Measurements from ENCODE around the gene C5AR1. TPM values are rescaled to one million over a fixed set of nuclear protein-coding genes. Genes with fewer than 3 reads are reported as not detected.
"Not testable (repeated sequence)": the region's sequence is repeated elsewhere in the genome, so short reads cannot be mapped to it uniquely, and the experiment has no call there.

Gene C5AR1
- total RNA-seq, 2 experiments from 2014 or later: 4.0 to 4.6 TPM

DNA sequence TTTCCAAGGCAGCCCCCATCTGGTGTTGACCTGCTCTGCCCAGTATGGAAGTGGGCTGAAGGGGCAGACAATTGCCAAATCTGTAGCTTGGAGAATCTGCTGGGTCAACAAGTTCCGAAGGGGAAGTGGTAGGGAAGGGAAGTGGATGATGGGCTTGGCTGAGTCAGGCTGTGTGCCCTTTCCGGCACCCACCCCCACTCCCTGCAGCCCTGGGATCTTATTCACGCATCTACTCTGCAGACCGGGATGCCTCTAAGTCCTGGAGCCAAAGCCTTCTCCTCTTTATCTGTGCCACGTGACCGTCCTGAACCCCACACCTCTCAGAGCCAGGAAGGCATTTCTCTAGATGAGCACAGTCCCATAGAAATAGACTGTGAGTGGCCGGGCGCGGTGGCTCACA lies 14.8 kb downstream of the C5AR1 start:
- Mint-ChIP-seq H3K9me3 (no peaks in the 10 kb centered on the region), H3K27ac (no peak overlapping the region), H3K36me3 (no peaks in the 10 kb centered on the region), H3K27me3 (peaks cover 11% of the 10 kb centered on the region), H3K4me1 (peaks cover 3% of the 10 kb centered on the region), H3K4me3 (no peak overlapping the region)
- no peak for DNase-seq
- ATAC-seq (ENCODE audit: low read depth): no peak
- POLR2A ChIA-PET: no interaction called here

- peaks cover 4% of the 10 kb centered on the region for H3K4me1 Mint-ChIP-seq
- H3K27ac Mint-ChIP-seq: peak overlapping the region; percentile 16
- H3K4me3 Mint-ChIP-seq: no peak overlapping the region
- H3K27me3 Mint-ChIP-seq: no peaks in the 10 kb centered on the region
- no peak for DNase-seq
- H3K9me3 Mint-ChIP-seq: no peaks in the 10 kb centered on the region
- H3K36me3 Mint-ChIP-seq: no peaks in the 10 kb centered on the region
- ATAC-seq (ENCODE audit: low read depth): peak; percentile 56
- POLR2A ChIA-PET: no interaction called here
Measured at GRCh38 chr19:47330466-47330869, 20.8 kb downstream of the C5AR1 start.

DNA sequence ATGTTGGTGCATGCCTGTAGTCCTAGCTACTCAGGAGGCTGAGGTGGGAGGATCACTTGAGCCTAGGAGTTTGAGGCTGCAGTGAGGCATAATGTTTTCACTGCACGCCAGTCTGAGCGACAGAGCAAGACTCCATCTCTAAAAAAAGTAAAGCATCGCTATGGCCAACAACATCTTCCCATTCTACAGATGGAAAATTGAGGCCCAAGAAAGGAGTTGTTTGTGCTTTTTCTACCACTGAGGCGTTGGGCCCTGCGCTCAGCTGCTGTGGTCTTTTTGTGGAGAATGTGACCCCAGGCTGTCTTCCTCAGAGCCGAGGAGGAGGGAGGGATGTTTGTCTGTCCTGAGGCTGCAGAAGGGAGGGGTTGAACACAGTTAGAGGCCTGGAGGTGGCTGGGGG lies 21.8 kb downstream of the C5AR1 start:
- Mint-ChIP-seq H3K27me3 (no peaks in the 10 kb centered on the region), H3K4me1 (peaks cover 6% of the 10 kb centered on the region), H3K36me3 (no peaks in the 10 kb centered on the region), H3K27ac (no peak overlapping the region), H3K4me3 (no peak overlapping the region), H3K9me3 (no peaks in the 10 kb centered on the region)
- DNase-seq (no peak), ATAC-seq (ENCODE audit: low read depth) (no peak)
- POLR2A ChIA-PET: no interaction called here

- no peak within 1 kb of the TSS for H3K27ac Mint-ChIP-seq
- no peaks in the 10 kb centered on the region for H3K27me3 Mint-ChIP-seq
- DNase-seq (no peak), ATAC-seq (ENCODE audit: low read depth) (no peak)
- H3K4me1 Mint-ChIP-seq: peaks cover 10% of the 10 kb centered on the region
- no peak within 1 kb of the TSS for H3K4me3 Mint-ChIP-seq
- H3K9me3 Mint-ChIP-seq: no peaks in the 10 kb centered on the region
- POLR2A ChIA-PET: no interaction called here
- no peaks in the 10 kb centered on the region for H3K36me3 Mint-ChIP-seq
Measured at GRCh38 chr19:47331931-47332547, 22.4 kb downstream of the C5AR1 start, which contains the start of gene C5AR2. C5AR2 (plus strand) TSS chr19:47332175; CDS start chr19:47340800, 8,625 bp downstream.

DNA sequence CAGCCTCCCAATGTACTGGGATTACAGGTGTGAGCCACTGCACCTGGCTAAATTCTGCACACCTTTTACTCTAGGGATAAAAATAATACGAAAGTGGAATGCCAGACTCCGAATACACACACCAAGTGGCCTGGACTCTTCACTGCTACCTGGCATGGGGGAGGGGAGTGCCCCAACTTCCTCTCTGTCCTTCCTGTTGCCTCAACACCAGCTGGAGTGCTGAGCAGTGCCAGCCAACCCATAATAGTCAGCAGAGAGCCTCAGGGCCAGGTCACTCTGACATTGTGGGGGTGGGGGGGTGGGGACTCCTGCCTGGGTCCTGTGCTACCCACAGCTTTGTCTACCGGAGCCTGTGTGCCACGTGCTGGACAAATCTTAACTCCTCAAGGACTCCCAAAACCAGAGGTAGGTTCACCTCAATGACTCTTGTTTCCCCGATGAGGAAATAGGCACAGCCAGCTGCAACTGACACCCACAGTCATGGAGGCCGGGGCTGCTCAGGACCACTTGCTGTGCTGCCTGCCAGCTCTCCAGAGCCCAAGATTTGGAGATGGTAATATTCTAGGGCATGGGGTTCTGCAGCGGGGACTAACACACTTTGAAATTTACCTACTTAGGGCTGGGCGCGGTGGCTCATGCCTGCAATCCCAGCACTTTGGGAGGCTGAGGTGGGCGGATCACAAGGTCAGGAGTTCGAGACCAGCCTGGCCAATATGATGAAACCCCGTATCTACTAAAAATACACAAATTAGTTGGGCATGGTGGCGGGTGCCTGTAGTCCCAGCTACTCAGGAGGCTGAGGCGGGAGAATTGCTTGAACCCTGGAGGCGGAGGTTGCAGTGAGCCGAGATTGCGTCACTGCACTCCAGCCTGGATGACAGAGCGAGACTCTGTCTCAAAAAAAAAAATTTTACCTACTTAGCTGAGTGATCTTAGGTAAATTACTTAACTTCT lies 27.4 kb downstream of the C5AR1 start:
- peak overlapping the region; percentile 62 for H3K27ac Mint-ChIP-seq
- DNase-seq, H3K4me1 Mint-ChIP-seq, H3K4me3 Mint-ChIP-seq, H3K36me3 Mint-ChIP-seq, H3K27me3 Mint-ChIP-seq, H3K9me3 Mint-ChIP-seq: not testable (repeated sequence)
- peak; percentile 72 for ATAC-seq (ENCODE audit: low read depth)
- POLR2A ChIA-PET: interaction anchor here (1.0 kb wide), 1 partner anchor 12 kb away, joined by 3 read pairs; the partner anchor contains the start of gene DHX34

GRCh38 chr19:47339196-47339880 lies 29.7 kb downstream of the C5AR1 start:
- POLR2A ChIA-PET: no interaction called here
- no peaks in the 10 kb centered on the region for H3K9me3 Mint-ChIP-seq
- H3K27ac Mint-ChIP-seq: no peak overlapping the region
- ATAC-seq (ENCODE audit: low read depth): no peak
- H3K4me1 Mint-ChIP-seq: peaks cover 7% of the 10 kb centered on the region
- DNase-seq: no peak
- peaks cover 2% of the 10 kb centered on the region for H3K27me3 Mint-ChIP-seq
- H3K36me3 Mint-ChIP-seq: no peaks in the 10 kb centered on the region
- no peak overlapping the region for H3K4me3 Mint-ChIP-seq

DNA sequence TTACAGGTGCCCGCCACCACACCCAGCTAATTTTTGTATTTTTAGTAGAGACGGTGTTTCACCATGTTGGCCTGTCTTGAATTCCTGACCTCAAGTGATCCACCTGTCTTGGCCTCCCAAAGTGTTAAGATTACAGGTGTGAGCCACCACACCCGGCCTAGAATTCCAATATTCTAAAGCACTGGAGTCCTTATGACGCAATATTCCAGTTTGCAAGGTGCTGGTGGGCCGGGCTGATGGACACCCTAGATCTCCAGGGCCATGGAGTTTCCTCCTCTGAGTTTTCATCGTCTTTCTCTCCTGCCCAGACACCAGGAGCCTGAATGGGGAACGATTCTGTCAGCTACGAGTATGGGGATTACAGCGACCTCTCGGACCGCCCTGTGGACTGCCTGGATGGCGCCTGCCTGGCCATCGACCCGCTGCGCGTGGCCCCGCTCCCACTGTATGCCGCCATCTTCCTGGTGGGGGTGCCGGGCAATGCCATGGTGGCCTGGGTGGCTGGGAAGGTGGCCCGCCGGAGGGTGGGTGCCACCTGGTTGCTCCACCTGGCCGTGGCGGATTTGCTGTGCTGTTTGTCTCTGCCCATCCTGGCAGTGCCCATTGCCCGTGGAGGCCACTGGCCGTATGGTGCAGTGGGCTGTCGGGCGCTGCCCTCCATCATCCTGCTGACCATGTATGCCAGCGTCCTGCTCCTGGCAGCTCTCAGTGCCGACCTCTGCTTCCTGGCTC lies 31.0 kb downstream of the C5AR1 start:
- Mint-ChIP-seq H3K27me3 (peaks cover 2% of the 10 kb centered on the region), H3K36me3 (no peaks in the 10 kb centered on the region), H3K27ac (no peak overlapping the region), H3K4me3 (no peak overlapping the region), H3K9me3 (no peaks in the 10 kb centered on the region), H3K4me1 (peaks cover 7% of the 10 kb centered on the region)
- POLR2A ChIA-PET: no interaction called here
- no peak for ATAC-seq (ENCODE audit: low read depth)
- no peak for DNase-seq

GRCh38 chr19:47341734-47342133 lies 32.1 kb downstream of the C5AR1 start:
- DNase-seq (no peak), ATAC-seq (ENCODE audit: low read depth) (no peak)
- Mint-ChIP-seq H3K9me3 (no peaks in the 10 kb centered on the region), H3K27ac (no peak overlapping the region), H3K27me3 (peaks cover 6% of the 10 kb centered on the region), H3K4me3 (no peak overlapping the region), H3K36me3 (no peaks in the 10 kb centered on the region), H3K4me1 (peaks cover 2% of the 10 kb centered on the region)
- POLR2A ChIA-PET: no interaction called here

GRCh38 chr19:47343194-47343802 lies 33.6 kb downstream of the C5AR1 start:
- H3K36me3 Mint-ChIP-seq: no peaks in the 10 kb centered on the region
- H3K9me3 Mint-ChIP-seq: no peaks in the 10 kb centered on the region
- H3K27ac Mint-ChIP-seq: no peak overlapping the region
- H3K27me3 Mint-ChIP-seq: peaks cover 6% of the 10 kb centered on the region
- no peak overlapping the region for H3K4me3 Mint-ChIP-seq
- ATAC-seq (ENCODE audit: low read depth): no peak
- DNase-seq: no peak
- no peaks in the 10 kb centered on the region for H3K4me1 Mint-ChIP-seq
- POLR2A ChIA-PET: no interaction called here

DNA sequence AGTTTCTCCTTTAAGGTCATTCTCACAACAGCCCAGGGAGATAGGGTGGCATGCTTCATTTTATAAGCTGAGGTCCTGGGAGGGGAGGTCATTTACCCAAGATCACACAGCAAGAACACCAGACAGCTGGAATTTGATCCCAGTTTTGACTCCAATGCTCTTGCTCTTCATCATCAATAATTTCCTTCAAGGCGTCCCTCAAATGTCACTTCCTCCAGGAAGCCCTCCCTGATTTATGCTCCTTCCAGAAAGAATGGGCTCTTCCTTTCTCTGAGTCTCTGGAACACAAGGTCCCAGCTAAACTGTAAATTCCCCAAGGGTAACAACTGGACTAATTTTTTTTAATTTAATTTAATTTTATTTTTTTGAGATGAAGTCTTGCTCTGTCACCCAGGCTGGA lies 34.8 kb downstream of the C5AR1 start:
- ATAC-seq (ENCODE audit: low read depth) (no peak), DNase-seq (no peak)
- POLR2A ChIA-PET: no interaction called here
- H3K4me1 Mint-ChIP-seq: peaks cover 6% of the 10 kb centered on the region
- H3K4me3 Mint-ChIP-seq: no peak overlapping the region
- peaks cover 4% of the 10 kb centered on the region for H3K36me3 Mint-ChIP-seq
- no peaks in the 10 kb centered on the region for H3K9me3 Mint-ChIP-seq
- no peak overlapping the region for H3K27ac Mint-ChIP-seq
- peaks cover 6% of the 10 kb centered on the region for H3K27me3 Mint-ChIP-seq

- H3K27ac Mint-ChIP-seq; POLR2A ChIA-PET; H3K4me3 Mint-ChIP-seq; H3K36me3 Mint-ChIP-seq; H3K9me3 Mint-ChIP-seq; DNase-seq; ATAC-seq (ENCODE audit: low read depth); H3K27me3 Mint-ChIP-seq: not testable (repeated sequence)
- H3K4me1 Mint-ChIP-seq: peaks cover 17% of the 10 kb centered on the region
Measured at GRCh38 chr19:47346024-47346423, 36.4 kb downstream of the C5AR1 start.

DNA sequence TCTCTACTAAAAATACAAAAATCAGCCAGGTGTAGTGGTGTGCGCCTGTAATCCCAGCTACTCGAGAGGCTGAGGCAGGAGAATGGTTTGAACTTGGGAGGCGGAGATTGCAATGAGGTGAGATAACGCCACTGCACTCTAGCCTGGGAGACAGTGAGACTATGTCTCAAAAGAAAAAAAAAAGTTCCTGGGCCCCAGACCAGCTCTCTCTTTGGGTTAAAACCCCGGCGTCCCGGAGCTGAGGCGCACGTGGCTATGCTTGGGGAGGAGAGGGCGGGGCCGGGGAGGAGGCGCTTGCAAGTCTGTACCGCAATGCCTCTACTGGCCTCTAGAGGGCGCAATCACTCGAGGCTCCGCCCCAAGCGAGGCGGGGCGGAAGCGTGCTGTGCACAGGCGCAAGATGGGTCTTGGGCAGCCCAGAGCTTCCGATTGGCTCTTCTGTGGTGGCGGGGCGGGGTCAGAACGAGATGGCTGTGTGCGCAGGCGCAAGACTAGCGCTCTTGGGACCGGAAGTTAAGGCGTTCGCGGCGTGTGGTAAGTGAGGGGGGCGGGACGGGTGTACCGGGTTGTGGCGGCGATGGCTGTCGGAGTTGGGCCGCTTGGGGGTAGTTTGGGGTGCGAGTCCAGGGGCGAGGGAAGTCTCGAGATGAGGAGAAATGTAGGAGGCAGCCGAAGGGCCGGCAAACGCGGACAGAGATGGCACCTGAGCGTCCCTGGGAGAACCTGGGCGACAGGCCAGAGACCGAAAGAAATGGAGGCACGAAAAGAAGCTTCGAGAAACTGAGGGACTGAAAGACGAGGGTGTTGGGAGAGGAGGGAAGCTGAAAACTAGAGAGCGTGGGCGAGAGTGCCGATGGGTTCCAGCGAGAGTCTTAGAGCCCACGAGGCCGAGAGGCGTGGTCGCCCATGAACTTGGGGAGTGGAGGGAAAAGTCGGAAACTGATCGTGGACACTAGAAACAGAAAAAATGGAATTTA lies 39.4 kb downstream of the C5AR1 start, which contains the start of gene DHX34:
Gene DHX34, plus strand, starts transcription at position 497 of the 977 bp plus-strand sequence. CDS start 3,716 bp downstream, outside the sequence.
- DNase-seq (peak; percentile 99), ATAC-seq (ENCODE audit: low read depth) (peak; percentile 99)
- Mint-ChIP-seq H3K27ac (peak within 1 kb of the TSS; percentile 91), H3K4me1 (peaks cover 21% of the 10 kb centered on the region), H3K4me3 (peak within 1 kb of the TSS; percentile 98), H3K36me3 (peaks cover 9% of the 10 kb centered on the region), H3K27me3 (peaks cover 4% of the 10 kb centered on the region), H3K9me3 (no peaks in the 10 kb centered on the region)
- POLR2A ChIA-PET: interaction anchor here (0.5 to 1.4 kb wide), 9 partner anchors 12 to 1069 kb away, joined by 3 to 7 read pairs (median 3); partner anchors contain the start of genes INAFM1 and KPTN
